ENCODE results near the gene CABLES2.

GRCh38 chr20:62430866-62431447 is 23.9 kb upstream of the CABLES2 start:
- no peak for TF ChIP-seq CTCF (conservative IDR thresholded peaks at IDR 0.05 in 1 of 2, IDR thresholded peaks at IDR 0.05 in 1 of 2; ENCODE audit: extremely low read depth in 1 of 2, insufficient read depth in 1 of 2, low read depth in 1 of 2, low read length in 2 of 2)
- no peak for TF ChIP-seq EZH2 (IDR thresholded peaks at IDR 0.05; ENCODE audit: borderline replicate concordance, low read length)
